ENCODE data around the gene NBEA.
"Not testable (repeated sequence)": the region's sequence is repeated elsewhere in the genome, so short reads cannot be mapped to it uniquely, and the experiment has no call there.

Gene NBEA

GRCh38 chr13:35092751-35093150, 150.7 kb downstream of the NBEA start:
- no peak for DNase-seq (ENCODE audit: low read depth)

DNA sequence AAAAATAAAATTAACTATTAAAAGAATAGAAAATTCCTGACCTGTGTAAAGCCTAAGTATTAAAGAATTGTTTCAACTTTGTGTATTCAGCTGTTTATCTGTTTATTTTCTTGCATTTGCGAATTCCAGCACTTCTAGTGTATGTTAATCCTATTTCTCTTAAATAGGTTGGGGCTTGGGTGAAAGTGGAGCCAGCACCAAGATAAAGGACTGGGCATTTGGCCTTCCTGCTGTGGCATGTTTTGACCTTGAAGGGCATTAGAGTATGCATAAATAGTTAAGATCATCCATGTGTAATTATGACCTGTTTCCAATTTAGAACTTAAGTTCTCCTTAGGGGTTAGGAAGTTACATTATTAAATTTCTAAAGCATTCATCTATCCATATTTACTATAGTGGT, 151.3 kb downstream of the NBEA start:
- DNase-seq (ENCODE audit: low read depth), result no peak

- not testable (repeated sequence) for DNase-seq (ENCODE audit: low read depth)
Measured at GRCh38 chr13:35106771-35107170, 164.7 kb downstream of the NBEA start.

DNA sequence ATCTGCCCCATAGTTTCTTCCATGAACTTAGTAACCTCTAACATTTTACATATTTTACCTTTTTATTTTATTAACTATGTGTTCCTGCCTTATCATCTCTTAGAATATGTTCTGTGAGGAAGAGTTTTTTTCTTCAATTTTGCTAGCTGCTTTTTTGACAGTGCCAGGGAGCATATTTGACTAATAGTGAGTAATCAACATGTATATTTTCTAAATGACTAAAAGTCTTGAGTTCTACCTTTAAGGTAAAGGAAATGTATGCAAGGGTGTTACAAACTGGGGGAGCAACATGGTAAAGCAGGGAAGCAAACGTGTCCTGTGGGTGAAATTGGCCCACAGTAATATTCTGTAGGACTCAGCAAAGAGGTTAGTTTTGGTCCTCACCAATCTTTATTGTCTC, 165.5 kb downstream of the NBEA start:
- DNase-seq (ENCODE audit: low read depth), result no peak

DNA sequence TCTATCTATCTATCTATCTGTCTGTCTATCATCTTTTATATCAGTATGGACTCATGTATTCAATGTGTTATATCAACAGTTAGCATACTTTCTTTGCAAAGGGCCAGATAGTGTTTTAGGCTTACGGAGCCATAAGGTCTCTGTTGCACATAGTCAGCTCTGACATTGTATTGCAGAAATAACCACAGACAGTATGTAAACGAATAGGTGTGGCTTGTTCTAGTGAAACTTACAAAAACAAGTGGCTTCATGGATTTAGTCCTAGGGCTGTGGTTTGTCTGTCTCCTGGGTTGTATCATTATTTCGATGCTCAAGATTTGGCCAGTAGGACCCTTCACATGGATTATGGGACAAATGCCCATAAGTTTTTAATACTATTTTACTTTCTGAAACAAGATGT, 171.5 kb downstream of the NBEA start:
- DNase-seq (ENCODE audit: low read depth), result not testable (repeated sequence)

GRCh38 chr13:35127466-35127865, 185.4 kb downstream of the NBEA start:
- DNase-seq (ENCODE audit: low read depth), result no peak

- DNase-seq (ENCODE audit: low read depth), result no peak
Measured at GRCh38 chr13:35129500-35129899, 187.4 kb downstream of the NBEA start.

- DNase-seq (ENCODE audit: low read depth), result no peak
Measured at GRCh38 chr13:35131471-35131870, 189.4 kb downstream of the NBEA start.

- DNase-seq (ENCODE audit: low read depth), result no peak
Measured at GRCh38 chr13:35136585-35136984, 194.5 kb downstream of the NBEA start.

GRCh38 chr13:35139591-35139990, 197.5 kb downstream of the NBEA start:
- DNase-seq (ENCODE audit: low read depth), result no peak

GRCh38 chr13:35140321-35140720, 198.3 kb downstream of the NBEA start:
- no peak for DNase-seq (ENCODE audit: low read depth)

DNA sequence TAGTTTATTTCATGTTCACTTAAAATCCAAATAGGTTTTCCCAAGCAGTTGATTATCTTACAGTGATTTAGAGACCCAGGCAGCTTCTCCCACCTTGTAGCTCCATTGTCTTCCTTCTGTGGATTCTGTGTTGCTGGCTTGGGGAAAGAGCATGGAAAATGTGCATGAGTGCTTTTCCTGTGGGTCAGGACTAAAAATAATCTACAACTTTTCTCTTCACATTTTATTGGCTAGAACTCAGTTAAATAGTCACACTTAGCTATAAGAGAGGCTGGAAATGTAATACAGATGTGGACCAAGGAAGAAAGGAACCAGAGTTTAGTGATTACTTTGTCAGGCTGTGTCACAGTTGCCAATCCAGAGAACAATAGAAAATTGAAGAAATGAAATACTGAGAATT, 198.8 kb downstream of the NBEA start:
- no peak for DNase-seq (ENCODE audit: low read depth)

GRCh38 chr13:35143123-35143522, 201.1 kb downstream of the NBEA start:
- DNase-seq (ENCODE audit: low read depth), result no peak

DNA sequence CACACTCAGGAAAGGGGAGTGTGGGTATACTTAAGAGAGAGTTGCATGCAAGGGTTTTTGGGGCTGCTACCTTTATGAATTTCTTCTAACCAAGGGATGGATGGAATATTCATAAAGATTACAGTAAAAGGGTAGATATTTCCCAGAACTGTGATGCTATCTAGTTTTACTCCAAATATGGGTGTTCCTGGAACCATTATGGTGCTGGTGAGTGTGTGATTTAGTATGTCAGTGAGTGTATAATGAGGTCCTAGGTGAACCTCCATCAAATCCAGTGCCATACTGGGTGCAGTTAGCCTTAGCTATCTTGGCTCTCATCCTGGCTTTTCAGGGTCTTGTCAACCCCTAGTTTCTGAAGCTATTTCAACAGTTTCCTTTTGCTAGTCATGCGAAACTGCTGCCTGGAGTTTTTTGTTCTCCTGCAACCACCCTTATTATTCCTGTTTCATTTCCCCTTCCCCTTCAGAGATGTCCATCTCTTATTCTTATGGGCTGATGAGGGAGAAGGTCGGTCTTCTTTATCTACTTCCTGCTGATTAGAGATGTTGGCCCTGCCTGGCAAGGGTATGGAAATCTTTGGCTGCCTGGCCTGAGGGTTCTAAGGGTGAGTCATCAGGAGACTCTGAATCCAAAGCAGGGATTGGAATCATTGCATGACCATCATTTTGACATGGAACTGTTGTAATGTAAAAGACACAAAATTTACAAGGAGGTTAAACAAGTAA, 202.3 kb downstream of the NBEA start:
- DNase-seq (ENCODE audit: low read depth), result no peak

DNA sequence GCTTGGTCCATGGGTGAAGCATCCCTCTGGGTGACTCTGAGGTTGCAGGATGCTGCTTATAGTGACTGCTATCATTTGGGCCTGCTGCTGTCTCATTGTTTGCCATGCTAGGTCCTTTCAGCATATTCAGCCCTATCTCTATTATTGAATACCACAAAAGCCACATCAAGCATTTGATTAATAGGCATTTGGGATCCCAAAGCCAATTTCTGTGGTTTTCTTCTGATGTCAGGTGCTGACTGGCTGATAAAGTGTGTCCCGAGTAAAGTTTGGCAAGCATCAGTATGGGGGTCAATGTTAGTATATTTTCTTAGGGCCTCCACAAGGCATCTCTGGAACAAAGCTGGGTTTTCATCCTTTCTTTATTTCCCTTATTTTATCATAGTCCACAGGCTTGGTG, 204.6 kb downstream of the NBEA start:
- DNase-seq (ENCODE audit: low read depth), result no peak

- DNase-seq (ENCODE audit: low read depth), result peak; percentile 2
Measured at GRCh38 chr13:35157143-35157755, 215.2 kb downstream of the NBEA start.

- no peak for DNase-seq (ENCODE audit: low read depth)
Measured at GRCh38 chr13:35159041-35159440, 217.0 kb downstream of the NBEA start.

DNA sequence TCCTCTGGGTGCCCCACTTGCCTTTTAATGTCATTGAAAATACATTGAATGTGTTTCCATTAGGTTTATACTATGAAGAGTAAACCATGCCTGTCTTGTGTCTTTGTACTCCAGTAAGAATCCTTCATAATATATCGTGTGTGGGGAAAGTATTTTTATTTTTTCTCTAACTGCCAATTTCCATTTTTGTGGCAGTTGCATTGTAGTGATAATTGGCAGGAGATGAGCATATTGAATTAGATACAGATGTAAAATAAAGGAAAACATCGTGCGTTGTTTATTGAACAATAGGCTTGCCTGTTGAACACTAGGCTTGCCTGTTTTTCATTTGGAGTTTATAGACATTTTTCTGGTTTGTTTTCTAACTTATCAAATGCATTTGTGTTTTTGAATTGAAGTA, 218.8 kb downstream of the NBEA start:
- DNase-seq (ENCODE audit: low read depth), result no peak

GRCh38 chr13:35162420-35162819, 220.3 kb downstream of the NBEA start:
- no peak for DNase-seq (ENCODE audit: low read depth)

- DNase-seq (ENCODE audit: low read depth), result no peak
Measured at GRCh38 chr13:35163674-35164073, 221.6 kb downstream of the NBEA start.

- DNase-seq (ENCODE audit: low read depth), result no peak
Measured at GRCh38 chr13:35164324-35164932, 222.4 kb downstream of the NBEA start.

DNA sequence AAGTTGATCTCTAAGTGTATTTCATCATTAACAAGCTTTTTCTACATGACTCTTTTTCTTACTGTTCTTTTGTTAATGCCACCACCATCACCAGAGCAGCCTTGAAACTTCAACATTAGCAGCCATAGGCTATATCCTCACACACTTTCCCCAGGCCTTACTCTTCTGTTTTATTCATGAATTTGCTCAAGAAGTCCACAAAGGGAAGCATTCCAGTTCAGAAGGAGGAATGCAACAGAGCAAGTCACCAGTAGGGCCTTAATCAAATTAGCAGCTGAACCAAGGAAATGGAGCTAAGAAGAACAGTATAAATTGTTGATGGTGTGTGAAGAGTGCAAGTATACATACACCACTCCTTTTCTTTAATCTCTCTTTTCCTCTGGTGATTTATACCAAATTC, 223.1 kb downstream of the NBEA start:
- DNase-seq (ENCODE audit: low read depth), result no peak

- DNase-seq (ENCODE audit: low read depth), result no peak
Measured at GRCh38 chr13:35179494-35179893, 237.4 kb downstream of the NBEA start.

Data from activated T-cell treated with anti-CD3 and anti-CD28 coated beads for 24 hours (primary cell).